Sigmoid colon (tissue), 7 donors: ENCODE data around the gene SLC3A2. TPM values are rescaled to one million over a fixed set of nuclear protein-coding genes. Genes with fewer than 3 reads are reported as not detected.
A peak's percentile ranks its signal among the peaks of the same experiment; 100 is the strongest.
"Not testable (repeated sequence)": the region's sequence is repeated elsewhere in the genome, so short reads cannot be mapped to it uniquely, and the experiment has no call there.

Source experiments
- DNase-seq: peaks from one replicate; pipeline ENCODE4 v3.0.0-alpha.2; 2019
- H3K27ac ChIP-seq, 4 donors: fragments of 200-600 bp; sonication (generic); one replicate each; pipeline ENCODE4 v1.5.1; 2016 to 2019; ENCODE audit warnings: mild to moderate bottlenecking in 1 of 4
- H3K27me3 ChIP-seq, 3 donors: fragments of 200-600 bp; sonication (generic); one replicate each; pipeline ENCODE4 v1.5.1; 2019; ENCODE audit warnings: mild to moderate bottlenecking in 1 of 3
- H3K36me3 ChIP-seq, 4 donors: fragments of 200-600 bp; sonication (generic); one replicate each; pipeline ENCODE4 v1.5.1; 2016 to 2019
- H3K4me1 ChIP-seq, 4 donors: fragments of 200-600 bp; sonication (generic); one replicate each; pipeline ENCODE4 v1.5.1; 2017 to 2019
- H3K4me3 ChIP-seq, 4 donors: fragments of 200-600 bp; sonication (generic); one replicate each; pipeline ENCODE4 v1.5.1; 2017 to 2019; ENCODE audit warnings: mild to moderate bottlenecking in 2 of 4, moderate library complexity in 1 of 4
- H3K9me3 ChIP-seq, 4 donors: fragments of 200-600 bp in 3 of 4; sonication (generic) in 3 of 4; one replicate each; pipeline versions ENCODE4 v1.5.1 to v1.6.1; 2013 to 2019
- EP300 ChIP-seq, 4 donors: sonication (generic); formaldehyde crosslinking; IDR thresholded peaks; one replicate each; pipeline ENCODE4 v1.6.1; 2017; ENCODE audit warnings: antibody characterized with exemption in 4 of 4
- POLR2A ChIP-seq, 2 donors: fragments of 450-650 bp; IDR thresholded peaks; one replicate each; pipeline ENCODE4 v1.6.1; 2016; ENCODE audit warnings: antibody characterized with exemption in 2 of 2, mild to moderate bottlenecking in 2 of 2, moderate library complexity in 2 of 2
- POLR2AphosphoS5 ChIP-seq, 4 donors: sonication (generic); formaldehyde crosslinking; IDR thresholded peaks; one replicate each; pipeline ENCODE4 v1.6.1; 2017; ENCODE audit warnings: antibody characterized with exemption in 4 of 4
- WGBS, 2 donors: extraction: QIAGEN DNeasy Blood & Tissue Kit; methylation state at CpG; one replicate each; pipeline ENCODE4 v1.1.7; 2013; 5-methylcytosine and 5-hydroxymethylcytosine counted together
- intact Hi-C: fragments of 100-400 bp; cut with DNase I; formaldehyde crosslinking; loops from one replicate; pipeline ENCODE4 v1.15.1; 2023
- polyA plus RNA-seq, 3 donors: library from polyadenylated mRNA; stranded (reverse); fragments of 200-250 nt; gene quantifications; one replicate each; pipeline ENCODE4 v1.2.3, GENCODE V29; 2013
- total RNA-seq, 4 donors: library from RNA; depleted of rRNA; stranded (reverse); fragments of >200 nt; gene quantifications; one replicate each; pipeline ENCODE4 v1.1.0, GENCODE V29; 2016
- TF ChIP-seq, protein P1 (sequence below), 4 experiments: fragments of 450-650 bp in 3 of 4; fragments of 200-600 bp in 1 of 4; IDR thresholded peaks; one replicate each; pipeline ENCODE4 v1.5.1; 2016 to 2019; ENCODE audit warnings: antibody characterized with exemption in 4 of 4, mild to moderate bottlenecking in 3 of 4, moderate library complexity in 2 of 4
- donor health status: healthy with polysubstance abuse.
- donor health status: Bipolar disorder and iron deficiency.
- donor health status: healthy.

Gene SLC3A2
- total and polyA plus RNA-seq, 7 donors, result 16.8 to 128 (median 47.9) TPM

DNA sequence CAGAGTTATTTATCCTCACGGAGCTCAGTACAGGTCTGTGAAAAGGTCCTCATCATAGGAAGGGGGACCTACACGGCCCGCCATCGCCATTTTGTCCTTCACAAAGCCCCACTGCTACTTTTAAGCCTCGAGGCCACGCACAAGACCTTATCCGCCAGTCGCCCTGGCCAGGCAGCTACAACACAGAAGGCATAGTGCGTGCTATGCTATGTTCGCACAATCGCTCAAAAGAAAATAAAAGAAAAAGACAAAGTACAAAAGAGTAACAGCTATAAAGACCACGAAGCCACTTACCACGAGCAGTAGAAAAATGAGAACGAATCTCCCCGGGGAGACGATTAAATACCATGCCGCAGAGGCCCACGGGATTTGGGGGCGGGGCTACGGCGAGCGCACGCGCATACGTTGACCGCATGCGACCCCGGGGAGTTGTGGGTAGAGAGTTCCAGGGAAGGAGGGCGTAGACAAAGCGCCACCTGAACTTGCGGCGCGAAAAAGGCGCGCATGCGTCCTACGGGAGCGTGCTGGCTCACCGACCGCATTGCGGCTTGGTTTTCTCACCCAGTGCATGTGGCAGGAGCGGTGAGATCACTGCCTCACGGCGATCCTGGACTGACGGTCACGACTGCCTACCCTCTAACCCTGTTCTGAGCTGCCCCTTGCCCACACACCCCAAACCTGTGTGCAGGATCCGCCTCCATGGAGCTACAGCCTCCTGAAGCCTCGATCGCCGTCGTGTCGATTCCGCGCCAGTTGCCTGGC is 24.9 kb upstream of the SLC3A2 start:
- Histone ChIP-seq H3K27me3 (no peaks in the 10 kb centered on the region), H3K4me3 (peak overlapping the region; percentile 59 to 87 (median 70)), H3K4me1 (peaks cover 0 to 35% (median 25%) of the 10 kb centered on the region in 4 donors), H3K36me3 (peaks cover 7 to 41% (median 25%) of the 10 kb centered on the region in 4 donors), H3K27ac (peak overlapping the region; percentile 79 to 93 (median 84)), H3K9me3 (no peaks in the 10 kb centered on the region)
- peak; percentile 98 for DNase-seq
- WGBS, 2 donors, result 0 to 1% methylated on average over 54 of the region's 54 CpGs
- peak; percentile 97 to 98 for TF ChIP-seq POLR2A (IDR thresholded peaks at IDR 0.05)
- peak in 1 of 4 donors; percentile 78 for TF ChIP-seq EP300 (IDR thresholded peaks at IDR 0.05)
- peak; percentile 97 to 100 (median 100) for TF ChIP-seq POLR2AphosphoS5 (IDR thresholded peaks at IDR 0.05)
- TF ChIP-seq, protein P1, sequence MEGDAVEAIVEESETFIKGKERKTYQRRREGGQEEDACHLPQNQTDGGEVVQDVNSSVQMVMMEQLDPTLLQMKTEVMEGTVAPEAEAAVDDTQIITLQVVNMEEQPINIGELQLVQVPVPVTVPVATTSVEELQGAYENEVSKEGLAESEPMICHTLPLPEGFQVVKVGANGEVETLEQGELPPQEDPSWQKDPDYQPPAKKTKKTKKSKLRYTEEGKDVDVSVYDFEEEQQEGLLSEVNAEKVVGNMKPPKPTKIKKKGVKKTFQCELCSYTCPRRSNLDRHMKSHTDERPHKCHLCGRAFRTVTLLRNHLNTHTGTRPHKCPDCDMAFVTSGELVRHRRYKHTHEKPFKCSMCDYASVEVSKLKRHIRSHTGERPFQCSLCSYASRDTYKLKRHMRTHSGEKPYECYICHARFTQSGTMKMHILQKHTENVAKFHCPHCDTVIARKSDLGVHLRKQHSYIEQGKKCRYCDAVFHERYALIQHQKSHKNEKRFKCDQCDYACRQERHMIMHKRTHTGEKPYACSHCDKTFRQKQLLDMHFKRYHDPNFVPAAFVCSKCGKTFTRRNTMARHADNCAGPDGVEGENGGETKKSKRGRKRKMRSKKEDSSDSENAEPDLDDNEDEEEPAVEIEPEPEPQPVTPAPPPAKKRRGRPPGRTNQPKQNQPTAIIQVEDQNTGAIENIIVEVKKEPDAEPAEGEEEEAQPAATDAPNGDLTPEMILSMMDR (IDR thresholded peaks at IDR 0.05), result no peak
- intact Hi-C loops, result loop anchor here (2.0 kb wide), 1 partner anchor 25 kb away; the partner anchor contains the start of gene SLC3A2

DNA sequence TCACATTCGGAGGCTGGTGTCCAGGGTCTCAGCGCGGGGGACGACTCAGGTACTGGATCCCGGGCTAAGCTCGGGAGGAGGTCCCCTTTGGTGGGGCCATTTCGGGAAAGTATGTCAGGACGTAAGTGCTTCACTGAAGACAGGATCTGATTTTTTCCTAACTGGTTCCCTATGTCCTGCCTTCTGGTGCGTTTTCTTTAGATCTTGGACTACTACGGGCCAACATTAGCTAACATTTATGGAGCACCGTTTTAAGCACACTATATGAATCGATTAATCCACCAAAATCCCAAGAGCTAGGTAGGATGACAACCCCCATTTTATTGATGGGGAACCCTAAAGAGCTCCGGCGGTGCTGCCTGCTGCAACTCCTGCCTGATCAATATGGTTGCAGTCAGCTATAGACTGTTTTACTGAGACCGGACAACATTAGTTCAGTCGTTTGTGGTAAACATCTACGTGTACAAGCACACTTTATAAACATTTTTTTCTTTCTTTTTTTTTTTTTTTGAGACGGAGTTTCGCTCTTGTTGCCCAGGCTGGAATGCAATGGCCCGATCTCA is 24.3 kb upstream of the SLC3A2 start:
- Histone ChIP-seq H3K27me3 (no peaks in the 10 kb centered on the region), H3K9me3 (no peaks in the 10 kb centered on the region), H3K36me3 (peaks cover 7 to 36% (median 25%) of the 10 kb centered on the region in 4 donors), H3K4me3 (peak overlapping the region; percentile 59 to 87 (median 70)), H3K4me1 (peaks cover 0 to 35% (median 25%) of the 10 kb centered on the region in 4 donors), H3K27ac (peak overlapping the region; percentile 61 to 93 (median 84))
- 2 to 6% methylated on average over 20 of the region's 20 CpGs for WGBS, 2 donors
- intact Hi-C loops, result loop anchor here (2.0 kb wide), 1 partner anchor 24 kb away; the partner anchor contains the start of gene SLC3A2
- DNase-seq, result no peak
- no peak for TF ChIP-seq EP300 (IDR thresholded peaks at IDR 0.05)
- TF ChIP-seq, protein P1 (IDR thresholded peaks at IDR 0.05), result peak in 1 of 4 experiments; percentile 13

DNA sequence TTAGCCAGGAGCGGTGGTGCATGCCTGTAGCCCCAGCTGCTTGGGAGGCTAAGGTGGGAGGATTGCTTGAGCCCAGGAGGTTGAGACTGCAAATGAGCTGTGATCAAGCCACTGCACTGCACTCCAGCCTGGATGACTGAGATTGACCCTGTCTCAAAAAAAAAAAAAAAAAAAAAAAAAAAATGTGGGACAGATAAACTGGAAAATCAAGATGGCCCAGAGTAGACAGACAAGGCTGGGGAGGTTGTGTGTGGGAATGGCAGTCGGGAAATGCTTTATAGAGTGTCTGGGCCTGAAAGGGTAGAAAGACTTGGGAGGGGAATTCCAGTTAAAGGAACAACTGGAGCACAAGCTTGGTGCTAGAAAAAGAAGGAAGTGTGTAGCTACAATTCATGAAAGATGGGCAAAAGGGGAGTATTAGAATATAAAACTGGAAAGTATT is 23.1 kb upstream of the SLC3A2 start:
- peaks cover 0 to 34% (median 25%) of the 10 kb centered on the region in 4 donors for H3K4me1 ChIP-seq
- no peaks in the 10 kb centered on the region for H3K9me3 ChIP-seq
- no peaks in the 10 kb centered on the region for H3K27me3 ChIP-seq
- no peak overlapping the region for H3K4me3 ChIP-seq
- H3K36me3 ChIP-seq, result peaks cover 0 to 24% (median 14%) of the 10 kb centered on the region in 4 donors
- H3K27ac ChIP-seq, result no peak overlapping the region
- TF ChIP-seq EP300 (IDR thresholded peaks at IDR 0.05), result no peak
- no peak for TF ChIP-seq POLR2A (IDR thresholded peaks at IDR 0.05)
- TF ChIP-seq POLR2AphosphoS5 (IDR thresholded peaks at IDR 0.05), result no peak
- TF ChIP-seq, protein P1 (IDR thresholded peaks at IDR 0.05), result no peak
- no peak for DNase-seq
- intact Hi-C loops, result loop anchor here (2.0 kb wide), 1 partner anchor 23 kb away; the partner anchor contains the start of gene SLC3A2
- 55 to 70% methylated on average over 2 of the region's 2 CpGs for WGBS, 2 donors

DNA sequence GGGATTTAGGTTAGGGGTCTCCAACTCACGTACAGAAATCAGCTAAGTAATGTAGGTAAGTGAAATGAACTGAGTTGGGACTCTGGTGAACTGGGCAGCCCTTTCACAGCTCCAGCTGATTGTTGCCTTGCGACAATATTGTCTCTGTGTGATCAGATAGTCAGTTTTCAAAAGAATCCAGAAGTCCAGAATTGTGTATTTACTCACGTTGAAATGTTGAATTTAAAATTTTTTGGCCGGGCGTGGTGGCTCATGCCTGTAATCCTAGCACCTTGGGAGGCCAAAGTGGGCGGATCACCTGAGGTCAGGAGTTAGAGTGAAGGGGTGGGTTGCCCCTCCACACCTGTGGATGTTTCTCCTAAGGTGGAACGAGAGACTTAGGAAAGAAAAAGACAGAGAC is 22.5 kb upstream of the SLC3A2 start:
- Histone ChIP-seq H3K4me3 (no peak overlapping the region), H3K4me1 (peaks cover 0 to 28% (median 24%) of the 10 kb centered on the region in 4 donors), H3K27ac (no peak overlapping the region), H3K27me3 (no peaks in the 10 kb centered on the region), H3K9me3 (no peaks in the 10 kb centered on the region), H3K36me3 (peaks cover 0 to 18% (median 8%) of the 10 kb centered on the region in 4 donors)
- intact Hi-C loops, result no loop called here
- 75 to 81% methylated on average over 7 of the region's 7 CpGs for WGBS, 2 donors
- no peak for DNase-seq
- TF ChIP-seq, protein P1 (IDR thresholded peaks at IDR 0.05), result no peak
- TF ChIP-seq POLR2AphosphoS5 (IDR thresholded peaks at IDR 0.05), result no peak
- no peak for TF ChIP-seq EP300 (IDR thresholded peaks at IDR 0.05)
- no peak for TF ChIP-seq POLR2A (IDR thresholded peaks at IDR 0.05)

DNA sequence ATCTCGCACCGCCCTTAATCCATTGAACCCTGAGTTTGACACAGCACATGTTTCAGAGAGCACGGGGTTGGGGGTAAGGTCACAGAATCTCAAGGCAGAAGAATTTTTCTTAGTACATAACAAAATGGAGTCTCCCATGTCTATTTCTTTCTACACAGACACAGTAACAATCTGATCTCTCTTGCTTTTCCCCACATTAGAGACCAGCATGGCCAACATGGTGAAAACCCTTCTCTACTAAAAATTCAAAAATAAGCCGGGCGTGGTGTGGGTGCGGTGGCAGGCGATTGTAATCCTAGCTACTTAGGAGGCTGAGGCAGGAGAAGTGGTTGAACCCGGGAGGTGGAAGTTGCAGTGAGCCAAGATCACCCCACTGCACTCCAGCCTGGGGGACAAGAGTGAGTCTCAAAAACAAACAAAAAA is 21.4 kb upstream of the SLC3A2 start:
- WGBS, 2 donors, result 75 to 88% methylated on average over 8 of the region's 8 CpGs
- H3K27me3 ChIP-seq, H3K9me3 ChIP-seq, H3K4me3 ChIP-seq, DNase-seq, H3K36me3 ChIP-seq, H3K27ac ChIP-seq, intact Hi-C loops: not testable (repeated sequence)
- peaks cover 0 to 17% (median 14%) of the 10 kb centered on the region in 4 donors for H3K4me1 ChIP-seq
